Body of pancreas (tissue), 4 donors: Measurements from ENCODE around the gene FBXO31.

Experiments
- CTCF ChIP-seq, 7 experiments: fragments of 450-650 bp in 4 of 7; fragments of 200-600 bp in 3 of 7; sonication (generic) in 3 of 7; IDR thresholded peaks; one replicate each; pipeline ENCODE4 v1.5.1; 2016 to 2019; ENCODE audit warnings: antibody characterized with exemption in 7 of 7
- POLR2A ChIP-seq, 3 donors: fragments of 450-650 bp; IDR thresholded peaks; one replicate each; pipeline ENCODE4 v1.6.1; 2016; ENCODE audit warnings: antibody characterized with exemption in 3 of 3, mild to moderate bottlenecking in 2 of 3

DNA sequence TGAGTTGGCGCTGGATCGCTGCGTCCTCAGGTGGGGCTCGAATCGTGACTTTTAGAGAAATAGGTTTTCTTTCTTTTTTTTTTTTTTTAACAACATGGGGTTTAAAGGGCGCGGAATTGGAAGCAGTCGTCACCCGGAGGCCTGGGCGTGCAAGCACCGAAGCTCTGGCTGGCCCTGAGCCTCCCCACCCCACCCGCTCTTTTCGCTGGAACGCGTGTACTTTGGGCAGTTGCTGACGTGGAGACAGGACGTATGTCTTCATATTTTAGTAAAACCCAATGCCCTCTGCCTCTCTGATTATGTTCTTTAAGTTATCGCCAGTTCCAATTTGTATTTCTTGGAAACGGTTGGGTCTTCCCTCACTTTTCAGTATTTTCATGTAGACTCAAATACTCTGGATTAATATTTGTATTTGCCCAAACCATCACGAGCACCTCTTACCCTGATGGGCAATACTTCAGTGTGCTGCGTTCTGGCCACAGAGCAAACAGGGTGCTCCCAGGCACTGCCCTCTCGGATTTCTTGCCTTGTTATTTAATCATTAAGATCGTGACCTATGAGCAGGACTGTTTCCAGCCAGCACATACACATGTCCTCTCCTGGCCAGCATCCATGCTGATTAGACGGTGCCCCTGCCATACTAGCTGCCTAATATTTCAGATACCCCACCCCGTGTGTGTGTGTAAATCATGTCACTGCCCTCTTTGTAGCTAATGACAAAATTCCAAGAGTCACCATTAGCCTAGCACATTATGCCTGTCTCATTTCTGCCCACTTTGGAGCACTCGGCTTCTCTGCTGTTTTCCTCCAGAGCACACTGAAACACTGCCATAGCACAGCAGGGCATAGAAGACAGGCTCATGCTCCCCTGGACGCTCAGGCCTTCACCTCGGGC lies 65.6 kb downstream of the FBXO31 start:
- TF ChIP-seq CTCF (IDR thresholded peaks at IDR 0.05) (no peak), POLR2A (IDR thresholded peaks at IDR 0.05) (no peak)
